Memory B cell (primary cell): Measurements from ENCODE around the gene ANKRD40.
"Not testable (repeated sequence)": the region's sequence is repeated elsewhere in the genome, so short reads cannot be mapped to it uniquely, and the experiment has no call there.

ENCODE experiments used
- ATAC-seq: fragments of 150-1000 bp; cut with Tn5 transposase; 2 replicates; pipeline ENCODE4 v1.10.0; 2021; ENCODE audit warnings: low read depth, mild to moderate bottlenecking, moderate library complexity
- DNase-seq, 2 donors: peaks; one replicate each; pipeline ENCODE4 v3.0.0; 2022; ENCODE audit warnings: low spot score in 2 of 2
- H3K27ac Mint-ChIP-seq: one replicate; pipeline ENCODE4 v1.8.0; 2022; ENCODE audit warnings: mild to moderate bottlenecking, moderate library complexity, mixed read lengths
- H3K27me3 Mint-ChIP-seq: one replicate; pipeline ENCODE4 v1.8.0; 2022; ENCODE audit warnings: mixed read lengths
- H3K36me3 Mint-ChIP-seq: one replicate; pipeline ENCODE4 v1.8.0; 2022; ENCODE audit warnings: mild to moderate bottlenecking, mixed read lengths
- H3K4me1 Mint-ChIP-seq: one replicate; pipeline ENCODE4 v1.8.0; 2022; ENCODE audit warnings: mixed read lengths
- H3K4me3 Mint-ChIP-seq: one replicate; pipeline ENCODE4 v1.8.0; 2022; ENCODE audit warnings: mild to moderate bottlenecking, moderate library complexity, mixed read lengths
- H3K9me3 Mint-ChIP-seq: one replicate; pipeline ENCODE4 v1.8.0; 2022; ENCODE audit warnings: mixed read lengths

Gene ANKRD40

DNA sequence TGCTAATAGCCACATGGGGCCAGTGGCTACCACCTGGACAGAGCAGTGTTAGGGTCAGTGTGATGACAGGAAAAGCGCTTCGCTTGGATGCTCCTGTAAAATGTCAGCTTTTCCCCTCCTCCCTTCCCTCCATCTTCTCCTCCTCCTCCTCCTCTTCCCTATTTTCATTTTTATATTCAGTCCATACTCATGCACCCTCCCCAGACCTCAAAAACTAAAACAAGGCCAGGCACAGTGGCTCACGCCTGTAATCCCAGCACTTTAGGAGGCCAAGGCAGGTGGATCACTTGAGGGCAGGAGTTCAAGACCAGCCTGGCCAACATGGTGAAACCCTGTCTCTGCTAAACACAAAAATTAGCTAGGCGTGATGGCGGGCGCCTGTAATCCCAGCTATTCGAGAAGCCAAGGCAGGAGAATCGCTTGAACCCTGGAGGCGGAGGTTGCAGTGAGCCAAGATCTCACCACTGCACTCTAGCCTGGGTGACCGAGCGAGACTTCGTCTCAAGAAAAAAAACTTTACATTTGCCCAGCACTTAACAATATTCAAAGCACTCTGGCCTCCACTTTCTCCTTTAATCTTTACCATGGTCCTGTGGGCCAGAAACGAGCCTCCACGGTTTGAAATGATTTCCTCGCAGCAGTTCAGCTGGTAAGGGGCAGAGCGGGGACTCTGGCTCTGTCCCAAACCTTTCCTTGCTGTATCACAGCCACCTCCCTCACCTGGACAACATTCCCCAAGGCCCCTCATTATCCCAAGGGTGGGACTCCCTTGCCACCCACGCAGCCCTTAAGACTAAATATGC, 21.8 kb downstream of the ANKRD40 start:
- Mint-ChIP-seq H3K4me3 (no peak overlapping the region), H3K27ac (no peak overlapping the region), H3K4me1 (peaks cover 5% of the 10 kb centered on the region), H3K9me3 (no peaks in the 10 kb centered on the region), H3K27me3 (peaks cover 12% of the 10 kb centered on the region), H3K36me3 (no peaks in the 10 kb centered on the region)
- no peak for ATAC-seq
- DNase-seq: no peak

DNA sequence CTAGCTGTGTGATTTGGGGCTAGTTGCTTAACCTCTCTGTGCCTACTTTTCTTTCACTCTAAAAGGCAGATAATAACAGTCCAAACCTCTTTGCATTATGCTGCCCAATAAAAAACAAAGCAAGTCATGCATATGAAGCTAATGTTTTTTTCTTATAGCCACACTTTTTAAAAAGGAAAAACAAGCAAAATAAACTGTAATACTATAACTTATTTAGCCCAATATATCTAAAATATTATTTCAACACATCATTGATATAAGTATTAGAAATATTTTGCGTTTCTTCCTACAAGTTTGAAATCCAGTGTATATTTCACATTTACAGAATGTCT, 22.4 kb downstream of the ANKRD40 start:
- Mint-ChIP-seq H3K36me3 (no peaks in the 10 kb centered on the region), H3K4me3 (no peak overlapping the region), H3K4me1 (peaks cover 5% of the 10 kb centered on the region), H3K27ac (no peak overlapping the region), H3K9me3 (no peaks in the 10 kb centered on the region), H3K27me3 (peaks cover 16% of the 10 kb centered on the region)
- ATAC-seq: no peak
- DNase-seq: no peak

DNA sequence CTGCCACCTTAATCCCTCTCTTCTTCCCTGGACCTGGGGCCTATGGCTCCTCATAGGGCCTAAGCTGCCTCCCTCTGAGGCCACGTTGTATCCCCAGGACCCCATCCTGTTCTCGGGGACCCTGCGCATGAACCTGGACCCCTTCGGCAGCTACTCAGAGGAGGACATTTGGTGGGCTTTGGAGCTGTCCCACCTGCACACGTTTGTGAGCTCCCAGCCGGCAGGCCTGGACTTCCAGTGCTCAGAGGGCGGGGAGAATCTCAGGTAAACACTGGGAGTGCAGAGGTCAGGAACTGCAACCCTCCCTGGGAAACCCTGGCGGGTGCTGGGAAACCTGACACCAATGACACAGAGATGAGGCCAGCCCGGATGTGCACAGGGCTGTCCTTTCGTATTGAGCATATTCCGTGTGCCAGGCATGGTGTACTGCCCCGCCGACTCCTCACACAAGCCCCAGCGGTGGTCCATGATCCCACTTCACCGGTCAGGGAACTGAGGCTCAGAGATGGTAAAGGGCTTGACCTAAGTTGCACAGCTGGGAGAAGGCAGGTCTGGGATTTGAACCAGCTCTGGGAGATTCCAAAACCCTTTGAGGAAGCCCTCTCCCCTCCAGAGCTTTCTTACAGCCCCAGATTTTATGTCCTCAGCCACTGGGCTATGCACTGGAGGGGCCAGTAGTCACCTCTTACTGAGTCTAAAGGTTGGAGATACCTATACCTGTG, 22.9 kb downstream of the ANKRD40 start:
- no peak overlapping the region for H3K27ac Mint-ChIP-seq
- no peaks in the 10 kb centered on the region for H3K9me3 Mint-ChIP-seq
- H3K27me3 Mint-ChIP-seq: peaks cover 18% of the 10 kb centered on the region
- H3K4me3 Mint-ChIP-seq: no peak overlapping the region
- H3K36me3 Mint-ChIP-seq: no peaks in the 10 kb centered on the region
- H3K4me1 Mint-ChIP-seq: peaks cover 5% of the 10 kb centered on the region
- no peak for DNase-seq
- ATAC-seq: no peak

DNA sequence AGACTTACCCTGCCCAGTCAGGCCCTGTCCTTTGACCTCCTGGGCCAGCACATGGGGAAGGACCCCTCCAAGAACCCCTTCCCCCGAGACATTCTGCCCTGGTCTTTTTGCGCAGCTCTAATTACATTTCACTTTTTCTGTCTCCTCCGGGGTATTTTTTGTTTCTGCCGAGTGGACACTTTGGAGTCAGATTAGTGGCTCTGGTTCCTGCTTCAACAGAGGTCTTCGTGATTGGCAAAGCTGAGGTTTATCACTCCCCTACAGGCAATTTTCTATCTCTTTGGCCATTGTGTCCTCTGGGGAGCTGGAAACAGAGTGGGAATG, 23.5 kb downstream of the ANKRD40 start:
- peaks cover 5% of the 10 kb centered on the region for H3K4me1 Mint-ChIP-seq
- DNase-seq (no peak), ATAC-seq (no peak)
- H3K9me3 Mint-ChIP-seq: no peaks in the 10 kb centered on the region
- H3K27ac Mint-ChIP-seq: no peak overlapping the region
- H3K27me3 Mint-ChIP-seq: peaks cover 21% of the 10 kb centered on the region
- H3K36me3 Mint-ChIP-seq: no peaks in the 10 kb centered on the region
- no peak overlapping the region for H3K4me3 Mint-ChIP-seq

DNA sequence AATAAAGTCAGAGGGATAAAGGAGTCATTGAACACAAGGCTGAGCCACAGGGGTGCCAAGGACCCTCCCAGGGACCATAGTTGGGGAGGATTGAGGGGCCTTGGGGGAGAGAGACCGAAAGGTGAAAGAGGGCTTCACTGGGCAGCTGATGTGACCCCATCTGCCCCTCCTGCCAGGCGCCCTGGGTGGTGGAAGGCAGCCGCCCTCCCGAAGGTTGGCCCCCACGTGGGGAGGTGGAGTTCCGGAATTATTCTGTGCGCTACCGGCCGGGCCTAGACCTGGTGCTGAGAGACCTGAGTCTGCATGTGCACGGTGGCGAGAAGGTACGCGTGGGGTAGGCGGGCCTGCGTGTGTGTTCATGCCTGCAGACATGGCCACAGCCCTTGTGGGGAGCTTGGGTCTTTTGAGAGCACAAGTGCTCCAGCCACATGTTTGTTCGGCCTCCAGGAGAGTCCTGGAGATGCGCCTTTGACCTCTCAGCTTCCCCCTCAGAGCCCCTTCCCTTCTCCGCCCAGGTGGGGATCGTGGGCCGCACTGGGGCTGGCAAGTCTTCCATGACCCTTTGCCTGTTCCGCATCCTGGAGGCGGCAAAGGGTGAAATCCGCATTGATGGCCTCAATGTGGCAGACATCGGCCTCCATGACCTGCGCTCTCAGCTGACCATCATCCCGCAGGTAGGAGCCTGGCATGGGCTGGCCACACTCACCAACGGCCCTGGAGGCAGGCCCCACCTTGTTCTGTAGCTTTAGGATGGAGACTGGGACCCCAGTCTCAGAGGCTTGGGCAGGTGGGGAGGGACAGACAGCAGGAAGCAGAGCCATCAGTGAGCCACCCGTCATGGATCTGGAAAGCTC, 24.1 kb downstream of the ANKRD40 start:
- H3K4me1 Mint-ChIP-seq: peaks cover 5% of the 10 kb centered on the region
- no peak overlapping the region for H3K4me3 Mint-ChIP-seq
- DNase-seq (no peak), ATAC-seq (no peak)
- H3K36me3 Mint-ChIP-seq: no peaks in the 10 kb centered on the region
- H3K9me3 Mint-ChIP-seq: no peaks in the 10 kb centered on the region
- H3K27me3 Mint-ChIP-seq: peaks cover 21% of the 10 kb centered on the region
- H3K27ac Mint-ChIP-seq: no peak overlapping the region

DNA sequence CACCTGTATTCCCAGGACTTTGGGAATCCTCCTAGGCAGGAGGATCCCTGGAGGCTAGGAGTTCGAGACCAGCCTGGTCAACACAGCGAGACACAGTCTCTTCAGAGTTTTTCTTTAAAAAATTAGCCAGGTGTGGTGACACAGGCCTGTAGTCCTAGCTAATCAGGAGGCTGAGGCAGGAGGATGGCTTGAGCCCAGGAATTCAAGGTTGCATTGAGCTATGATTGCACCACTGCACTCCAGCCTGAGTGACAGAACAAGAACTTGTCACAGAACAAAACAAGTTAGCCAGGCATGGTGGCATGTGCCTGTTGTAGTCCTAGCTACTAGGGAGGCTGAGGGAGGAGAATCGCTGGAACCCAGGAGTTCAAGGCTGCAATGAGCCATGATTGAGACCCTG, 24.8 kb downstream of the ANKRD40 start:
- H3K27me3 Mint-ChIP-seq: peaks cover 21% of the 10 kb centered on the region
- no peak overlapping the region for H3K4me3 Mint-ChIP-seq
- ATAC-seq: no peak
- no peaks in the 10 kb centered on the region for H3K9me3 Mint-ChIP-seq
- no peak overlapping the region for H3K27ac Mint-ChIP-seq
- no peak for DNase-seq
- H3K4me1 Mint-ChIP-seq: peaks cover 5% of the 10 kb centered on the region
- H3K36me3 Mint-ChIP-seq: no peaks in the 10 kb centered on the region

DNA sequence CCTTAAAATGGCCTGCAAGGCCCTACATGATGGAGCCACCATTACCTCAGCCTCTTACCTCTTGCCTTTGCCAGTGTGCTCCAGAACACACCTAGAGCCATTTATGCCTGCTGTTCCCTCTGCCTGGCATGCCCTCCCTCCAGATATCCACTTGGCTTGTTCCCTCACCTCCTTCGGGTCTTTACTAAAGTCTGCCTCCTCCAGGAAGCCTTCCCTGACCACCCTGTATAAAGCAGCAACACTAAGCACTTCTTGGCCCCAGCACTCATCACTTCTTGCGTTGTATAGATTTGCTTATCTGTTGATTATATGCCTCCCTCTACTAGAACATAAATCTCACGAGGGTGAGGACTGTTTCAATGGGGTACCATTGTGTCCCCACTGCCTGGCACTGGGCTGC, 25.3 kb downstream of the ANKRD40 start:
- H3K27me3 Mint-ChIP-seq: peaks cover 21% of the 10 kb centered on the region
- ATAC-seq: no peak
- DNase-seq: no peak
- H3K4me1 Mint-ChIP-seq: peaks cover 5% of the 10 kb centered on the region
- no peak overlapping the region for H3K4me3 Mint-ChIP-seq
- H3K9me3 Mint-ChIP-seq: no peaks in the 10 kb centered on the region
- H3K27ac Mint-ChIP-seq: no peak overlapping the region
- H3K36me3 Mint-ChIP-seq: no peaks in the 10 kb centered on the region

DNA sequence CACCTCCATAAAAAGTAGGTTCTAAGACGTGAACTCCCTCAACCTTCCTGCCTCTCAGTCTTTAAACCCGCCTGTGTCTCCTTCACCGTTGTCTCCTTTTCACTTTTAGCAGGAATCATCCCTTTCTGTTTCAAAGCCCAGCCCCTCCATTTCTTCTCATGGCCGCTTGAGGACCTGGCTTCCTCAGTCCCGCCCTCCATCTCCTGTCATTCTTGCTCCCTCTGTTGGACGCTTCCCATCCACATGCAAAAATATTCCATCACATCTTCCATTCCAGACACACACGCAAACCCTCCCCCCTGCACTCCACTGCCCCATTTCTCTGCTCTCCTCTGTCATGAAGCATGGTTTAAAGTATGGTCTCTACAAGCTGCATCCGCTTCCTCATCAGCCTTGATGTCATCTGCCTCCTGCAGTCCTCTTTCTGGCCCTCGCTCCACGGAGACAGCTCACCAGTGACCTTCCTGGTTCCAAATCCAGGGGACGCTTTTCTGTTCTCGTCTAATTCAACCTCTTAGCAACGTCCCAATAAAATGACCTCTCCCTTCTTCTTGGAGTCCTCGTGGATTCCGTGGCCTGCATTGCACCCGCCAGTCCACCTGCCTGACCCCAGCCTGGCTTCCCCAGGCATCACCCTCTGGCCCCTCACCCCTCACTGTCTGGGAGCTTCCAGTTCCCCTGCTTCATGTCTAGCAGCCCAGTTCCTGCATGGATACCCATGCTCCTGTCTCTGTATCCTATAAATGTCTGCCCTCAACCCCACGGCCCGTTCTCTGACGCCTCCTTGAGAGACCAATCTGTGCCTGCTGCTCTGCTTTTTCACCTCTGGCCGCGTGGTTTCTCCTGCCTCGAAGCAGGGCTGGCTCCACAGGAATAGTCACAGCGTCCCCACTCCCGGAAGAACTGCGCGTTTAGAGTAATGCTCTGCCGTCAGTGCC, 26.2 kb downstream of the ANKRD40 start:
- H3K27ac Mint-ChIP-seq: no peak overlapping the region
- DNase-seq (no peak), ATAC-seq (no peak)
- no peaks in the 10 kb centered on the region for H3K36me3 Mint-ChIP-seq
- H3K9me3 Mint-ChIP-seq: no peaks in the 10 kb centered on the region
- H3K27me3 Mint-ChIP-seq: peaks cover 24% of the 10 kb centered on the region
- H3K4me3 Mint-ChIP-seq: no peak overlapping the region
- peaks cover 5% of the 10 kb centered on the region for H3K4me1 Mint-ChIP-seq

DNA sequence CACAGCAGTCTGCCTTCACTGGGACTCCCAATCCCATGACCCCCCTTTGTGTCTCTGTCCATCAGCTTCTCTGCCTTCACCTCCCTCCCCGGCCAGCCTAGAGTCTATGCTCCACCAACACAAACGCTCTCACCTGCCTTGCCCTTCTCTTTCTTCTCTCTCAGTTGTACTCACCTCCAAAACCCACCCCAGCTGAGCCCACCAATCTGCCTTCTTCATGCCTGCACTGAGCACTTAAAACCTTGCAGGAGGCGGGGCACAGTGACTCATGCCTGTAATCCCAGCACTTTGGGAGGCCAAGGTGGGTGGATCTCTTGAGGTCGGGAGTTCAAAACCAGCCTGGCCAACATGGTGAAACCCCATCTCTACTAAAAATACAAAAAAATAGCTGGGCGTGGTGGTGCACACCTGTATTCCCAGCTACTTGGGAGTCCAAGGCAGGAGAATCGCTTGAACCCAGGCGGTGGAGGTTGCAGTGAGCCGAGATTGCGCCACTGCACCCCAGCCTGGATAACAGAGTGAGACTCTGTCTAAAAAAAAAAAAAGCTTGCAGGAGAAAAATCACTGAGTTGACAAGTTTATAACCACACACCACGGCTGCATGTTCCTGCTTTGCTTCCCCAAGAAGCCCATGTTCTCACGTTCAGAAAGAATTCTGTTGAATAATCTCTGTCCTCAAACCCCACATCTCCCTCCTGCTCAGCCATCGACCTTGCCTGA, 27.0 kb downstream of the ANKRD40 start:
- not testable (repeated sequence) for H3K4me3 Mint-ChIP-seq, ATAC-seq, H3K9me3 Mint-ChIP-seq, H3K27ac Mint-ChIP-seq, H3K36me3 Mint-ChIP-seq, H3K4me1 Mint-ChIP-seq, DNase-seq
- H3K27me3 Mint-ChIP-seq: peaks cover 28% of the 10 kb centered on the region

DNA sequence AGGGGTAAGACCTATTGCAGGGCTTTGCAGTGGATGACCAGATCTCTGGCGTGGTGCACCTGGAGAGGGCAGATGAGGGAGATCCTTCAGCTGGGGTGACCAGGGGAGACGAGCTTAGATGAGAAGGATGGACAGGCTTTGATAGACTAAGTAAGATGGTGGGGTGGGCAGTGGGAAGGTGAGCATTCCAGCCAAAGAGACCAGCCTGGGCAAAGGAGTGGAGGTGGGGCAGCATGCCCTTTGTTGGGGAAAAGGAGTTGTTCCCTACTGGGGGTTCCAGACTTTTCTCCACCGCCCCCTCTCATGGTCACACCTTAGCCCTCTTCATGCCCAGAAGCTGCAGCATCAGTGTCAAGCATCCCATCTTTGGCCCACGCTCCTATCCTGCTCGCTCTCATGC, 27.6 kb downstream of the ANKRD40 start:
- no peak overlapping the region for H3K4me3 Mint-ChIP-seq
- DNase-seq: no peak
- no peaks in the 10 kb centered on the region for H3K9me3 Mint-ChIP-seq
- peaks cover 5% of the 10 kb centered on the region for H3K4me1 Mint-ChIP-seq
- ATAC-seq: no peak
- no peak overlapping the region for H3K27ac Mint-ChIP-seq
- no peaks in the 10 kb centered on the region for H3K36me3 Mint-ChIP-seq
- peaks cover 28% of the 10 kb centered on the region for H3K27me3 Mint-ChIP-seq

DNA sequence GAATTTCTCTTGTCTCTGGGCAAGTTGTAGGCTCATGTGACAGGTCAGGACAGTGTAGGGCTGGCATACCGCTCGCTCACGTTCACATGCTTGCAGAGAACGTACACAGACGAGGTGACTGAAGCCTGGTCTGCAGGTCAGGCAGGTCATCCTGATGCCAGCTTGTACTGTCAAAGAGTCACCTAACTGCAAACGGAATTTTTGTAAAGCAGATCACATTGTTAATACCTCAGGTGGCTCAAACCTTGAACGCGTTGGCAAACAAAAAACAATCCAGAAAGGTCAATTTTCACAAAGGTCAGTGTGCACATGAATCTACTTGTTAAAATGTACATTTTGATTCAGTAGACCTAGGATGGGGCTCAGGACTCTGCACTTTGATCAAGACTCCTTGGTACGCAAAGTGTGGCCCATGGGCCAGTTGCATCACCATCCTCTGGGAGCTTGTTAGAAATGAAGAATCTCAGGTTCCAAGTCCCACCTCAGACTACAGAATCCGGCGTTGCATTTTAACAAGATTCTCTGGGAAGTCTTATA, 28.6 kb downstream of the ANKRD40 start:
- H3K9me3 Mint-ChIP-seq: no peaks in the 10 kb centered on the region
- H3K36me3 Mint-ChIP-seq: no peaks in the 10 kb centered on the region
- H3K27me3 Mint-ChIP-seq: peaks cover 28% of the 10 kb centered on the region
- H3K4me3 Mint-ChIP-seq: no peak overlapping the region
- peaks cover 5% of the 10 kb centered on the region for H3K4me1 Mint-ChIP-seq
- DNase-seq (no peak), ATAC-seq (no peak)
- H3K27ac Mint-ChIP-seq: no peak overlapping the region

DNA sequence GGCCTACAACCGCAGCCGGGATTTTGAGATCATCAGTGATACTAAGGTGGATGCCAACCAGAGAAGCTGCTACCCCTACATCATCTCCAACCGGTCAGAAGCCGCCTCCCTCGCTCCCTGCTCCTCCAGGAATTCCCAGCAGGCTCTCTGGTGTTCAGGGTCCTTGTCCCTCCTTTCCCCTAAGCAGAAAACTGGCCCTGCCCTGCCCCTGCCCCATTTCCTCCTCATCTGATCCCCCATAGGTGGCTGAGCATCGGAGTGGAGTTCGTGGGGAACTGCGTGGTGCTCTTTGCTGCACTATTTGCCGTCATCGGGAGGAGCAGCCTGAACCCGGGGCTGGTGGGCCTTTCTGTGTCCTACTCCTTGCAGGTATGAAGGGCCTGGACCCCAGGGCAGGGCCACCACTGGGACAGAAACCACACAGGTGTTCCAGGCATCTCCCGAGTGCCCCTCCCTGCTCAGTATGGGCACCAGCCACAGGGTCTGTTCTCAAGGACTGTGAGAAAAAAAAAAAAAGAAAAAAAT, 29.8 kb downstream of the ANKRD40 start:
- Mint-ChIP-seq H3K27me3 (peaks cover 28% of the 10 kb centered on the region), H3K9me3 (no peaks in the 10 kb centered on the region), H3K36me3 (no peaks in the 10 kb centered on the region), H3K4me1 (peaks cover 5% of the 10 kb centered on the region), H3K27ac (no peak overlapping the region), H3K4me3 (no peak overlapping the region)
- DNase-seq: no peak
- no peak for ATAC-seq
